Measurements from ENCODE around the gene MYZAP. TPM values are rescaled to one million over a fixed set of nuclear protein-coding genes. Genes with fewer than 3 reads are reported as not detected.

MYZAP gene
- total and polyA plus RNA-seq, 9 donors, result 1.1 to 11.3 (median 5.5) TPM

DNA sequence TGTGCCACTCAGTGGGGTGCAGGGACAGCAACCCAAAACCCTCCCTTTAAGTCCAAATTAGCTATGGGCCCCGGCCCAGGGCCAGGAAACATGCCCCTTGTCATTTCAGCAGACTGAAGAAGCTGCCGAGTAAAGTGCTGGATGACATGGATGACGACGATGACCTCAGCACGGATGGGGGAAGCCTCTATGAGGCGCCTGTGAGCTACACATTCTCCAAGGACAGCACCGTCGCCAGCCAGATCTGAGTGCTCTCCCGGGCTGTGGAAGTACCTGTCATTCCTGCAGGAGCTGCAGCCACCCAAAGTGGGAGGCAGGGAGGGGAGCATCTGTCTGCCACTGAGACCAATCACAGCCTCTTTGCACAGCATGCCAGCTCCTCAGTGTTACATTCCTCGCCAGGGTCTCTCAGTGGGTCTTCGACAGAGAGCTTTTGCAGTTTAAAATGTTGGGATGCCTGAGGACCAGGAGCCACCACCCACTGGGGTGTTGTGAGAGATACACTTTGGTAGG lies 44.4 kb upstream of the MYZAP start:
- intact Hi-C loops (cut with DNase I), result no loop called here
- DNase-seq, result no peak
- no peaks in the 10 kb centered on the region for H3K9me3 ChIP-seq
- H3K27me3 ChIP-seq, result no peaks in the 10 kb centered on the region
- 86 to 88% (median 87%) methylated on average over 11 of the region's 11 CpGs for WGBS, 3 donors
- no peaks in the 10 kb centered on the region for H3K4me1 ChIP-seq (ENCODE audit: insufficient read depth)
- no peak overlapping the region for H3K4me3 ChIP-seq
- H3K27ac ChIP-seq, result no peak overlapping the region
- TF ChIP-seq, protein P1, sequence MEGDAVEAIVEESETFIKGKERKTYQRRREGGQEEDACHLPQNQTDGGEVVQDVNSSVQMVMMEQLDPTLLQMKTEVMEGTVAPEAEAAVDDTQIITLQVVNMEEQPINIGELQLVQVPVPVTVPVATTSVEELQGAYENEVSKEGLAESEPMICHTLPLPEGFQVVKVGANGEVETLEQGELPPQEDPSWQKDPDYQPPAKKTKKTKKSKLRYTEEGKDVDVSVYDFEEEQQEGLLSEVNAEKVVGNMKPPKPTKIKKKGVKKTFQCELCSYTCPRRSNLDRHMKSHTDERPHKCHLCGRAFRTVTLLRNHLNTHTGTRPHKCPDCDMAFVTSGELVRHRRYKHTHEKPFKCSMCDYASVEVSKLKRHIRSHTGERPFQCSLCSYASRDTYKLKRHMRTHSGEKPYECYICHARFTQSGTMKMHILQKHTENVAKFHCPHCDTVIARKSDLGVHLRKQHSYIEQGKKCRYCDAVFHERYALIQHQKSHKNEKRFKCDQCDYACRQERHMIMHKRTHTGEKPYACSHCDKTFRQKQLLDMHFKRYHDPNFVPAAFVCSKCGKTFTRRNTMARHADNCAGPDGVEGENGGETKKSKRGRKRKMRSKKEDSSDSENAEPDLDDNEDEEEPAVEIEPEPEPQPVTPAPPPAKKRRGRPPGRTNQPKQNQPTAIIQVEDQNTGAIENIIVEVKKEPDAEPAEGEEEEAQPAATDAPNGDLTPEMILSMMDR (IDR thresholded peaks at IDR 0.05), result no peak
- TF ChIP-seq EP300 (IDR thresholded peaks at IDR 0.05) (no peak), POLR2A (IDR thresholded peaks at IDR 0.05) (no peak)
- H3K36me3 ChIP-seq, result no peaks in the 10 kb centered on the region

DNA sequence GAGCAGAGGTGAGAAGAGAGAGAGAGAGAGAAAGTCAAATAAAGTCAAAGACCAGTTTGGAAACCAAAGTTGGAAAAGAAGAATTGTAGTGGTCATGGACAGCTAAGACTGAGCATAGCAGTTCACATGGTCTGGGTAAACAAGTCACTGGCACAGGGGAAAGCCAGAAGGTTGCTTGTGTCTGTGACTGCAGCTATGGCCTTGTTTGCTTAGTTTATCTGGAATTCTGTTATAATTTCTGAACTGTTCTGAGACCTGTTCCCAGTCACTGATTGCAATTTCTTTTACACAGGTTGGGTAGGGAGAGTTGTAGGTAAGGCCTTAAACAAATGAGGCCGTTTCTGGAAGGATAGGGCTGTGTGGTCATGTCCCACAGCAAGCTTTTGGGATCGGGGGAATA lies 43.4 kb upstream of the MYZAP start:
- TF ChIP-seq, protein P1 (IDR thresholded peaks at IDR 0.05), result no peak
- TF ChIP-seq POLR2A (IDR thresholded peaks at IDR 0.05) (no peak), EP300 (IDR thresholded peaks at IDR 0.05) (no peak)
- no peaks in the 10 kb centered on the region for H3K9me3 ChIP-seq
- WGBS, 3 donors, result 79 to 89% (median 82%) methylated on average over 2 of the region's 2 CpGs
- DNase-seq, result no peak
- intact Hi-C loops (cut with DNase I), result no loop called here
- H3K4me1 ChIP-seq (ENCODE audit: insufficient read depth), result no peaks in the 10 kb centered on the region
- no peaks in the 10 kb centered on the region for H3K36me3 ChIP-seq
- no peak overlapping the region for H3K27ac ChIP-seq
- no peak overlapping the region for H3K4me3 ChIP-seq
- H3K27me3 ChIP-seq, result no peaks in the 10 kb centered on the region

DNA sequence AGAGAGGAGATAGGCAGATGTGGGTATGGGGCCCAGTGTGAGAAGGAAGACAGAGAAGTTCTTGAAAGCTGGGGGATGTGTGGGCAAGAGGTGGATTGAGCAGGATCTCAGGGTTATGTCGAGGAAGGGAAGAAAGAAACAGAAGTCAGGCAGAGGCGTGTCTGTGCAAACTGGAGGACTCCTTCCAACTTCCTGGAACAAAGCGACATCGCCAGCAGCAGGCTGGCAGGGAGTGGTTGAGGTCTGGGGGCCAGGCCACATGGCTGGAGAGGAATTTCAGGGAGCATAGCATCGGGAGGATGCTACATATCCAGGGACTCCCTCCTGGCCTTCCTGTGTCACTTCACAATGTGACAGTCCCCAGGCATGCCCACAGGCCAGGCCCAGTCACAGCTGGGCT lies 42.9 kb upstream of the MYZAP start:
- Histone ChIP-seq H3K27ac (no peak overlapping the region), H3K4me1 (ENCODE audit: insufficient read depth) (no peaks in the 10 kb centered on the region), H3K27me3 (no peaks in the 10 kb centered on the region), H3K4me3 (no peak overlapping the region), H3K9me3 (no peaks in the 10 kb centered on the region), H3K36me3 (no peaks in the 10 kb centered on the region)
- no peak for DNase-seq
- TF ChIP-seq POLR2A (IDR thresholded peaks at IDR 0.05) (no peak), EP300 (IDR thresholded peaks at IDR 0.05) (no peak)
- TF ChIP-seq, protein P1 (IDR thresholded peaks at IDR 0.05), result no peak
- WGBS, 3 donors, result 88 to 93% (median 92%) methylated on average over 5 of the region's 5 CpGs
- intact Hi-C loops (cut with DNase I), result no loop called here

DNA sequence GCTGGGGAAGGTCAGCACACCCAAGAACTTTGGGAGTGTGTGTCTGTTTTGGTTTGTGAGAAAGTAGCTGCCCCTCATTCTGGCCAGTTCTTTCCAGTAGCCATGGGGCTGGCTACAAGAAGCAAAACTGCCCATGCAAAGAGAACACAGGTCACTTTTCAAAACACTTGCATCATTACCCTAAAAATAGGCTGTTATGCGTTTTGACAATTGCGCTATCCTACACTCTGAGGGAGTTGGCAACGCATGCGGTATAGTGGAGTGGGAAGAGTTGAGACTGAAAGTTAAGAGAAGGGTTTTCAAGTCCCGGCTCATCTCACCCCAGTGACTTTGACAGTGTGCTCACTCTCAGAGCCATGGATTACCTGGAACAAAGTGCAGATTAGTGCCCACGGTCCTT lies 41.8 kb upstream of the MYZAP start:
- TF ChIP-seq POLR2A (IDR thresholded peaks at IDR 0.05) (no peak), EP300 (IDR thresholded peaks at IDR 0.05) (no peak)
- TF ChIP-seq, protein P1 (IDR thresholded peaks at IDR 0.05), result no peak
- peaks cover 5% of the 10 kb centered on the region for H3K4me1 ChIP-seq (ENCODE audit: insufficient read depth)
- H3K36me3 ChIP-seq, result no peaks in the 10 kb centered on the region
- H3K4me3 ChIP-seq, result no peak overlapping the region
- no peaks in the 10 kb centered on the region for H3K9me3 ChIP-seq
- 80 to 90% (median 86%) methylated on average over 6 of the region's 6 CpGs for WGBS, 3 donors
- H3K27me3 ChIP-seq, result no peaks in the 10 kb centered on the region
- intact Hi-C loops (cut with DNase I), result loop anchor here in 2 of 4 donors (10.0 kb wide), 3 partner anchors 175 to 315 kb away; no protein-coding TSS in a partner anchor
- DNase-seq, result no peak
- H3K27ac ChIP-seq, result no peak overlapping the region

Data from ovary (tissue), 9 donors.